HepG2 (cell line): ENCODE data around the gene COPS7A.

Experiments
- EZH2 ChIP-seq: conservative IDR thresholded peaks from 2 replicates; pipeline ENCODE4 v1.6.1; 2012; ENCODE audit warnings: mild to moderate bottlenecking, low read depth, low read length, moderate library complexity
- JUN ChIP-seq: sonication (generic); formaldehyde crosslinking; IDR thresholded peaks from 2 replicates; pipeline ENCODE4 v1.4.0; 2020; ENCODE audit warnings: mild to moderate bottlenecking, missing genetic modification reagents
- PHF8 ChIP-seq: sonication (generic); formaldehyde crosslinking; IDR thresholded peaks from 2 replicates; pipeline ENCODE4 v1.5.0; 2020; ENCODE audit warnings: missing genetic modification reagents
- POLR2AphosphoS5 ChIP-seq: IDR thresholded peaks from 2 replicates; pipeline ENCODE4 v1.6.1; 2012; ENCODE audit warnings: low read depth, low read length
- TBP ChIP-seq: sonication (generic); formaldehyde crosslinking; IDR thresholded peaks from 2 replicates; pipeline ENCODE4 v1.5.0; 2020; ENCODE audit warnings: missing genetic modification reagents
- ZBTB8A ChIP-seq: sonication (generic); formaldehyde crosslinking; IDR thresholded peaks from 2 replicates; pipeline ENCODE4 v1.4.0; 2020; ENCODE audit warnings: mild to moderate bottlenecking, low read depth, missing genetic modification reagents, borderline replicate concordance
- ZNF263 ChIP-seq: sonication (generic); formaldehyde crosslinking; IDR thresholded peaks from 2 replicates; pipeline ENCODE4 v1.4.0; 2020; ENCODE audit warnings: missing genetic modification reagents
- ZNF274 ChIP-seq: sonication (generic); formaldehyde crosslinking; IDR thresholded peaks from 2 replicates; pipeline ENCODE4 v1.5.1; 2020; ENCODE audit warnings: mild to moderate bottlenecking, missing genetic modification reagents
- ZNF296 ChIP-seq: sonication (generic); formaldehyde crosslinking; conservative IDR thresholded peaks from 2 replicates; pipeline ENCODE4 v1.5.0; 2020; ENCODE audit warnings: mild to moderate bottlenecking, missing genetic modification reagents
- ZNF788 ChIP-seq: sonication (generic); formaldehyde crosslinking; IDR thresholded peaks from 2 replicates; pipeline ENCODE4 v1.5.0; 2020; ENCODE audit warnings: mild to moderate bottlenecking, missing genetic modification reagents, borderline replicate concordance
- TF ChIP-seq, protein P1 (sequence below): sonication (generic); formaldehyde crosslinking; IDR thresholded peaks from 2 replicates; pipeline ENCODE4 v1.4.0; 2020; ENCODE audit warnings: missing genetic modification reagents

- TF ChIP-seq POLR2AphosphoS5 (no peak), ZNF296 (CRISPR knock-in tag) (no peak), ZNF274 (CRISPR knock-in tag) (no peak), TBP (CRISPR knock-in tag) (no peak), ZBTB8A (CRISPR knock-in tag) (no peak), EZH2 (no peak), PHF8 (no peak), ZNF263 (no peak), JUN (CRISPR knock-in tag) (no peak), ZNF788 (no peak)
- TF ChIP-seq, protein P1, sequence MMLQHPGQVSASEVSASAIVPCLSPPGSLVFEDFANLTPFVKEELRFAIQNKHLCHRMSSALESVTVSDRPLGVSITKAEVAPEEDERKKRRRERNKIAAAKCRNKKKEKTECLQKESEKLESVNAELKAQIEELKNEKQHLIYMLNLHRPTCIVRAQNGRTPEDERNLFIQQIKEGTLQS (CRISPR knock-in tag) = no peak
Observed at GRCh38 chr12:6700646-6701051, 23.2 kb upstream of the COPS7A start, which contains the start of gene PIANP.
